Ovary (tissue), 3 donors: ENCODE measurements around the gene PLSCR1.

Experiments
- EP300 ChIP-seq: sonication (generic); formaldehyde crosslinking; IDR thresholded peaks from one replicate; pipeline ENCODE4 v1.6.1; 2017; ENCODE audit warnings: antibody characterized with exemption
- POLR2A ChIP-seq: fragments of 450-650 bp; IDR thresholded peaks from one replicate; pipeline ENCODE4 v1.6.1; 2017; ENCODE audit warnings: antibody characterized with exemption, mild to moderate bottlenecking, moderate library complexity
- TF ChIP-seq, protein P1 (sequence below), 3 donors: fragments of 450-650 bp in 2 of 3; fragments of 200-600 bp in 1 of 3; IDR thresholded peaks; one replicate each; pipeline versions ENCODE4 v1.5.1 to v1.8.0; 2016 to 2022; ENCODE audit warnings: antibody characterized with exemption in 3 of 3, mild to moderate bottlenecking in 1 of 3
- donor health status: DM: no; HTN: no; CAD: no.

DNA sequence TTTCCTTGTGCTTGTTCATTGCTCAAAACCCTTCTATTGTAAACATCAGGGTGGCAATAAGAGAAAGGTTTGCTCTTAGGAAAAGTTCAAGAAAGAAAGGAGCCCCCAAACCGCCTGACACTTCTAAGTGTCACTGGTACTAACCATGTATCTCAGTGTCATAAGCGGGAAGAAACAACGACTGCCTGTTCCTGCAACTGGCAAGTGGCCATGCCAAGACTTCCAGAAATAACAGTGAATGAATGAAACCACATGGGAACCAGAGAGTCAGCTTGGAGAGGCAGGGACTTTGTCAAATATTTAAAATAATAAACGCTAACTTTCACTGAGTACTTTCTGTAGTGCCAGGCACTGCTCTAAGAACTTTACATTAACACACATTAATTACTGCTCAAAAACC is 76.2 kb downstream of the PLSCR1 start:
- TF ChIP-seq, protein P1, sequence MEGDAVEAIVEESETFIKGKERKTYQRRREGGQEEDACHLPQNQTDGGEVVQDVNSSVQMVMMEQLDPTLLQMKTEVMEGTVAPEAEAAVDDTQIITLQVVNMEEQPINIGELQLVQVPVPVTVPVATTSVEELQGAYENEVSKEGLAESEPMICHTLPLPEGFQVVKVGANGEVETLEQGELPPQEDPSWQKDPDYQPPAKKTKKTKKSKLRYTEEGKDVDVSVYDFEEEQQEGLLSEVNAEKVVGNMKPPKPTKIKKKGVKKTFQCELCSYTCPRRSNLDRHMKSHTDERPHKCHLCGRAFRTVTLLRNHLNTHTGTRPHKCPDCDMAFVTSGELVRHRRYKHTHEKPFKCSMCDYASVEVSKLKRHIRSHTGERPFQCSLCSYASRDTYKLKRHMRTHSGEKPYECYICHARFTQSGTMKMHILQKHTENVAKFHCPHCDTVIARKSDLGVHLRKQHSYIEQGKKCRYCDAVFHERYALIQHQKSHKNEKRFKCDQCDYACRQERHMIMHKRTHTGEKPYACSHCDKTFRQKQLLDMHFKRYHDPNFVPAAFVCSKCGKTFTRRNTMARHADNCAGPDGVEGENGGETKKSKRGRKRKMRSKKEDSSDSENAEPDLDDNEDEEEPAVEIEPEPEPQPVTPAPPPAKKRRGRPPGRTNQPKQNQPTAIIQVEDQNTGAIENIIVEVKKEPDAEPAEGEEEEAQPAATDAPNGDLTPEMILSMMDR (IDR thresholded peaks at IDR 0.05): no peak
- TF ChIP-seq POLR2A: no peak
- no peak for TF ChIP-seq EP300
